Measurements from ENCODE around the gene CBX4.
"Not testable (repeated sequence)": the region's sequence is repeated elsewhere in the genome, so short reads cannot be mapped to it uniquely, and the experiment has no call there.

CBX4 gene

GRCh38 chr17:79859676-79860615, 20.7 kb upstream of the CBX4 start:
- no peak for DNase-seq

- no peak for DNase-seq
These were observed 17.9 kb upstream of the CBX4 start for GRCh38 chr17:79857095-79857494.

- no peak for DNase-seq
These were observed 16.3 kb upstream of the CBX4 start for GRCh38 chr17:79855331-79856124.

- no peak for DNase-seq
These were observed 15.1 kb upstream of the CBX4 start for GRCh38 chr17:79854080-79855060.

- not testable (repeated sequence) for DNase-seq
These were observed 13.9 kb upstream of the CBX4 start for GRCh38 chr17:79853168-79853567.

- no peak for DNase-seq
These were observed 13.5 kb upstream of the CBX4 start for GRCh38 chr17:79852748-79853147.

GRCh38 chr17:79851461-79851817, 12.2 kb upstream of the CBX4 start:
- peak in 1 of 2 experiments; percentile 71 for DNase-seq

- no peak for DNase-seq
These were observed 11.6 kb upstream of the CBX4 start for GRCh38 chr17:79850571-79851460.

- no peak for DNase-seq
These were observed 10.7 kb upstream of the CBX4 start for GRCh38 chr17:79849953-79850352.

- DNase-seq: no peak
These were observed 9.1 kb upstream of the CBX4 start for GRCh38 chr17:79848370-79848766.

- DNase-seq: no peak
These were observed 8.6 kb upstream of the CBX4 start for GRCh38 chr17:79847698-79848369.

GRCh38 chr17:79845601-79845949, 6.3 kb upstream of the CBX4 start:
- no peak for DNase-seq

- peak; percentile 34 to 59 for DNase-seq
These were observed 5.8 kb upstream of the CBX4 start for GRCh38 chr17:79844869-79845600.

GRCh38 chr17:79843816-79844800, 4.9 kb upstream of the CBX4 start:
- DNase-seq: peak in 1 of 2 experiments; percentile 58

GRCh38 chr17:79843474-79843815, 4.2 kb upstream of the CBX4 start:
- no peak for DNase-seq

GRCh38 chr17:79842656-79843473, 3.6 kb upstream of the CBX4 start:
- DNase-seq: peak; percentile 74 to 76

- no peak for DNase-seq
These were observed 3.0 kb upstream of the CBX4 start for GRCh38 chr17:79842136-79842655.
